Stimulated activated CD8-positive, alpha-beta memory T cell treated with anti-CD3 and anti-CD28 coated beads, Interleukin-12 subunit alpha, Interleukin-12 subunit beta, amount 100 ng/mL, for 4 hours (primary cell): ENCODE measurements around the gene PRCC.

Experiments used
- DNase-seq: peaks from one replicate; pipeline ENCODE4 v3.0.0-alpha.2; 2020; ENCODE audit warnings: low read depth

The PRCC gene

GRCh38 chr1:156814571-156815260 is 47.4 kb downstream of the PRCC start:
- peak; percentile 26 for DNase-seq

- no peak for DNase-seq
These were observed 48.0 kb downstream of the PRCC start for GRCh38 chr1:156815307-156815826.

GRCh38 chr1:156815961-156816422 is 48.7 kb downstream of the PRCC start:
- DNase-seq: no peak

- peak; percentile 92 for DNase-seq
These were observed 49.4 kb downstream of the PRCC start, which contains the start of gene SH2D2A for GRCh38 chr1:156816561-156817328. TSS of gene SH2D2A (minus strand) at chr1:156816848. CDS start at chr1:156816708, 140 bp downstream.

DNA sequence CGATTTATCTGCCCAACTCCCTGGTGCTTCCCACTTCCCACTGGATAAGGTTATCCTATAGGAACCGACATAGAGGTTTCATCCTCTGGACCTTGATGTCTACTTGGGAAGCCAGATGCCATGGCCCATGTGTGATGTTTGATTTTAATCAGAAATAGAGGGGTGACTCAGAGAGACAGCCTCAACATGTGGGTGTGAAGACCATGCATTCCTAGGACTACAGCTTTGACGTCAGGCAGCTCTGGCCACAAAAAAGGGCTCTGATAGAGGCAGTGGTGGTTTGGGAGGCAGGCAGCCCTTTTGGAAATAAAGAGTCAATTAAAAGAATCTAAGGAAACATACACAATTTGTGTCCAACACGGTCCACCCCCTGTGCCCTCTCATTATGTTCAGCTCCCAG is 54.5 kb downstream of the PRCC start:
- no peak for DNase-seq

GRCh38 chr1:156822680-156823079 is 55.3 kb downstream of the PRCC start:
- DNase-seq: no peak

GRCh38 chr1:156823210-156823790 is 56.0 kb downstream of the PRCC start:
- no peak for DNase-seq

DNA sequence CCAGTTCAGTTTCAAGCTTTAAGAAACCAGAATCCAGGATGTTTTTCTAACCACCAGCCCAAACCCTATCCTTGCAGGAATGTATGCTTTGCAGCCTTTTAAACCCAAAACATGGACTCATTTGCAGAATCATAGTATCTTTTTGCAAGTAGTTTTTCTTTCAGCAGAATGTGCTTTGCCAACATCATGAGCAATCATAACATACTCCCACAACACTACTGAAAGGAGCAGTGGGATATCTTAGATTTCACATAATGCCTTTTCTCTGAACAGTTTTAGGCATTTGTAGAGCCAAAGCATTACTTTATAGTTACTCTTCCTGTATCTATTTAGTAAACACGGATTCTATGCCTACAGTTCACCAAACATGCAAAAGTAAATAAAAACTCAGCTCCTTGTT is 59.3 kb downstream of the PRCC start:
- DNase-seq: no peak

DNA sequence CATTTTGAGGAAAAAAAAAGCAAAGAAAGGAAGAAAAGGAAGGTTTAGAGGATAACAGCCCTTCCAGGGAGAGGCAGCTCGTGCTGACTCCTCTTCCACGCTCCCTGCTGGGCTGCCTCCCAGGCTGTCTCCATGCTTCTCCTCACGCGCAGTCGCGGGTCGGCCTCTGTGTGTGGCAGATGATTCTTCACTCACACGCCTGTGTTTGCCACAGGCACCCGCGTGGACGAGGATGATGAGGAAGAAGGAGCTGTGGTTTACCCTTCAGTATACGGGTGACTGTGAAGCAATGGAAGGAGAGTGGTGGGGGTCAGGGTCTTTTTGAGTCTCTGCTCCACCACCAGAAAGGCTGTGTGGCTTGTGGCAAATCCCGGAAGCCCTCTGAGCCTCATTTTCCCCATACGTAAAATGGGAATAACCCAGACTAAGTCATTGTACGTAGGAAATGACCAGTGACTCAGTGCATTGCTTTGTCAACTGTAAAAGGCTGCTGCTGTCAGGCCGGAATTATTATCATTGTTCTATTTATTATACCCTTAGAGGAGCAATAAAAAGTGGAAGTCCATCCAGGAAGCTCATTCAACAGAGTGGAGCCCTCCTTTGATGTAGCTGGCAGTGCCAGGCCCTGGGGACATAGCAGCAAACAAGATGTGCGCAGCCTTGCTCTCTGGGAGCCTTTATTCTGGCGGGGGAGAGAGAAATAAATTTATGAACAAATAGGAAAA is 61.2 kb downstream of the PRCC start:
- no peak for DNase-seq

GRCh38 chr1:156832434-156832833 is 65.1 kb downstream of the PRCC start:
- DNase-seq: no peak

GRCh38 chr1:156833603-156834002 is 66.3 kb downstream of the PRCC start:
- no peak for DNase-seq

GRCh38 chr1:156834322-156834721 is 67.0 kb downstream of the PRCC start:
- DNase-seq: no peak

DNA sequence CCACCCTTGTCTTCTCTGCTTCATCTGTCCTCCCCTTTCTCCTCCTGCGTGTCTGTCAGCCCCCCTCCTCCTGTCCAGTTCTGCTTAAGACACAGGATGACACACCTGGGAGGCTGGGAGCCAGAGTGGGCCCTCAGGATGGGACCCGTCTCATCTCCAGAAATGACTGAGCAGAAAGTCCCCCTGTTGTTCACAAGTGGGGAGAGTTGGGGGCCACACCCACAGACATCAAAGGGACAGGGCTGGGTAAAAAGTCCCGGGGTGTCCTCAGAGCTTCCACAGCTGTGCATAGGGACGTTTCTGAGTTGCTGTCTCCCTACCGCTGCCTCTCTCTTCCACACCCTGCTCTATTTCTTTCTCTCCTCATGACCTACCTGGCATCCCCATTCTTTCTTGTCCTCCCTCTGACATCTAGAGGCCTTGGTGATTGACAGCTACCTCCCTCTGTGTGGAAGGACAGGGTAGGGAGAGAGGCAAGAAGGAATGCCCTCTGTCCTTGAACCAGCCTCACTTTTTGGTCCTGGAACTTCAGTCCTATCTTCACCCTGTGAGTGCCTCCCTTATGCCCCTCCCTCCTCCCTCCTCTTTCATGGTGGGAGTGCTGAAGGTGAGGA is 68.8 kb downstream of the PRCC start:
- no peak for DNase-seq

DNA sequence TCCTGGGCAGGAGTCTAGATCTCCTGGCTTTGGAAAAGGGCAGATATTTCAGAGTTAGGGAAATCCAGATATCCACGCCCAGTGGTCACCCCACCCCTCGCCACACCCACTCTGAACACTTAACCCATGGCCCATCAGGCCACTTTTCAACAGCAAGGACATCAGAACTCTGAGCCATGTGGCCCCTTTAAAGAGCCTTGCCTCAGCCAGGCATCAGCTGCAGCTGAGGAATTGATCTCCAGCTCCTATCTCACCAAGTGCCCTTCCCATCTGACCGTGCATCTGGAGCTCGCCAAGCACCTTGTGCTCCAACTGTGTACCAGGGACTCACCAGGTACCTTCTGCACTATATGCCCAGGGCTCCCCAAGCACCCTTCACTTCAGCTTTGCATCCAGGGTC is 69.6 kb downstream of the PRCC start:
- DNase-seq: no peak

GRCh38 chr1:156838972-156839371 is 71.6 kb downstream of the PRCC start:
- no peak for DNase-seq

- no peak for DNase-seq
These were observed 72.2 kb downstream of the PRCC start for GRCh38 chr1:156839426-156840109.

GRCh38 chr1:156840186-156840897 is 73.0 kb downstream of the PRCC start:
- no peak for DNase-seq

DNA sequence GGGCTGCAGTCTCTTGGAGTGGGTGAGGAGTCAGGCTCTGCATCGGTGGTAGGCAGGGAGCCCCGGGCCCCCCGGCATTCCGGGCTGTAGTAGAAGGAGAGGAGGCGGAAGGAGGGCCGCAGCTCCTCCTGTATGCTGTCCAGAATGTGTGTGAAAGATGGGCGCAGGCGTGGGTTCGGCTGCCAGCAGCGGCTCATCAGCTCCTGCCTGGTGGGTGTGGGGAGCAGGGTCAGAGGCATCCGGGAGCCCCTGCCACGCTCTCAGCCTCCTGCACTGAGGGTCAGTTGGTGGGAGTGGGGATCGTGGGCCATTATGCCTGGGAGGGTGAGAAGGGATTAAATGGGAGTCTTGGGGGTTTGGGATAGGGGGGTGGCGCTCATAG is 73.6 kb downstream of the PRCC start:
- no peak for DNase-seq

GRCh38 chr1:156841295-156841855 is 74.0 kb downstream of the PRCC start:
- no peak for DNase-seq
